ENCODE data around the gene VSTM2B. TPM values are rescaled to one million over a fixed set of nuclear protein-coding genes. Genes with fewer than 3 reads are reported as not detected.
"Not testable (repeated sequence)": the region's sequence is repeated elsewhere in the genome, so short reads cannot be mapped to it uniquely, and the experiment has no call there.

Gene VSTM2B
- total RNA-seq, 1 donor from 2014 or later = not detected

- intact Hi-C loops (cut with micrococcal nuclease); H3K4me1 Mint-ChIP-seq; DNase-seq; H3K4me3 Mint-ChIP-seq; H3K36me3 Mint-ChIP-seq (ENCODE audit: low read depth); H3K9me3 Mint-ChIP-seq; H3K27ac Mint-ChIP-seq; H3K27me3 Mint-ChIP-seq: not testable (repeated sequence)
Measured at GRCh38 chr19:29545447-29545846, 19.7 kb downstream of the VSTM2B start.

DNA sequence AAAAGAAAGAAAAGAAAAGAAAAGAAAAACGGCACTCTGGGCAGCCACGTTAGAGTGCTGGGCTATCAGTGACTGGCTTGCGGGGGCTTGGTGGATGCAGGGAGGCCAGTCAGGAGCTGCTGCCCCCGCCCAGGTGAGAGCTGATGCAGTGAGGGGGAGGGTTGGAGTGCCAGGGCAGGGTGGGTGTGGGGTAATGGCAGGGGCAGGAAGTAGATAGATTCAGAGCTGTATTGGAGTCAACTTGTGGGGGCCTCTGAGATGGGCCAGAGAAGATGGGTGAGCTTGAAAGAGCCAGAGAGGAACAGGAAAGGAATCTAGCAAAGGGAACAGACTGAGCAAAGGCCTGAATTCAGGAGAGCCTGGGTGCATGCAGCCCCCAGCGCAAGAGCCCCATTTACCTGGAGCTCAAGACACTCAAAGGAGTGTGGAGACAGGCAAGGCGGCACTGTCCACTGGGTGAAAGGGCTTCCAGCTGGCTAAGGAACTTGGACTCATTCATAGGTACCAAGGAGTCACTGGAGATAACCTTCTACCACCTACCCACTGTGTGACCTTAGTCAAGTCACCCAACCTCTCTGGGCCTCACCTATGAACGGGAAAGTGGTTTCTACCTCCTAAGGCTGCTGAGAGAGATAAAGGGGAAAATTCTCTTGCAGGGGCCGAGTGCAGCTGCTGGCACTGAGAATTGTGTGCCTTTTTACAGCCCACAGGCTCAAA lies 20.2 kb downstream of the VSTM2B start:
- H3K9me3 Mint-ChIP-seq = no peaks in the 10 kb centered on the region
- H3K27me3 Mint-ChIP-seq = peaks cover 9% of the 10 kb centered on the region
- H3K4me3 Mint-ChIP-seq = no peak overlapping the region
- no peaks in the 10 kb centered on the region for H3K36me3 Mint-ChIP-seq (ENCODE audit: low read depth)
- H3K27ac Mint-ChIP-seq = no peak overlapping the region
- intact Hi-C loops (cut with micrococcal nuclease) = no loop called here
- no peak for DNase-seq
- H3K4me1 Mint-ChIP-seq = no peaks in the 10 kb centered on the region

GRCh38 chr19:29546583-29547190 lies 20.9 kb downstream of the VSTM2B start:
- Mint-ChIP-seq H3K27ac (no peak overlapping the region), H3K27me3 (peaks cover 9% of the 10 kb centered on the region), H3K36me3 (ENCODE audit: low read depth) (no peaks in the 10 kb centered on the region), H3K9me3 (no peaks in the 10 kb centered on the region), H3K4me1 (no peaks in the 10 kb centered on the region), H3K4me3 (no peak overlapping the region)
- DNase-seq = no peak
- intact Hi-C loops (cut with micrococcal nuclease) = no loop called here

DNA sequence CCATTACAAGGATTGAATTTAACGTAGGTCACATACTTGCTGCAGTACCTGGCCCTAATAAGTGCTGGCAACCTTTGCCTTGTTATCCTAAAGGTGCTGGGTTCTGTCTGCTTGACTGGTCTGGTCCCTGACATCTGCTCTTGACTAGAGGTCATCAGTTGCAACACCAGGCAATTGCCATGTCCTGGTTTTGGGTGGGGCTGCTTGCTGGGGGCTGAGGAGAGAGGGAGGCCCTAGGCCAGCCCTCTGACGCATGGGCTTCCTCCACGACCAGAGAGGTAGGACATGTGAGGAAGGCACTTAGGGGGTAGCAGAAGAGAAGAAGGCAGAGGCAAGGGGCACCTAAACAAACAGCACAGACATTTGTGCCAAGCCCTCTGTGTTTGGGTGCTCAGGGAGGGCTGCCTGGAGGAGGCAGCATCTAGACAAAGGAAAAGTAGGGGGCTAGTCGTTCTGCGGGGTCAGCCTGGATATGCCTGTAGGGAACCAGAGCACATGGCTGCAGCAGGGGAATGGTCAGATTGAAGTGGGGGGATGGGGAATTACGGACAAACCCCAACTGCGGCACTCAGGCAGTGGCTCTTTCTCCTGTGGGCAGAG lies 21.7 kb downstream of the VSTM2B start:
- no peaks in the 10 kb centered on the region for H3K36me3 Mint-ChIP-seq (ENCODE audit: low read depth)

GRCh38 chr19:29547981-29548380 lies 22.2 kb downstream of the VSTM2B start:
- H3K9me3 Mint-ChIP-seq = no peaks in the 10 kb centered on the region
- peaks cover 9% of the 10 kb centered on the region for H3K27me3 Mint-ChIP-seq
- no peaks in the 10 kb centered on the region for H3K4me1 Mint-ChIP-seq
- DNase-seq = no peak
- H3K27ac Mint-ChIP-seq = no peak overlapping the region
- no peaks in the 10 kb centered on the region for H3K36me3 Mint-ChIP-seq (ENCODE audit: low read depth)
- H3K4me3 Mint-ChIP-seq = no peak overlapping the region
- intact Hi-C loops (cut with micrococcal nuclease) = no loop called here

More for the DNA sequence above, 21.7 kb downstream of the VSTM2B start:
- Mint-ChIP-seq H3K4me1 (no peaks in the 10 kb centered on the region), H3K27me3 (peaks cover 9% of the 10 kb centered on the region), H3K27ac (no peak overlapping the region), H3K4me3 (no peak overlapping the region), H3K9me3 (no peaks in the 10 kb centered on the region)
- no peak for DNase-seq
- intact Hi-C loops (cut with micrococcal nuclease) = no loop called here

- Mint-ChIP-seq H3K4me3 (no peak overlapping the region), H3K9me3 (peaks cover 2% of the 10 kb centered on the region), H3K36me3 (ENCODE audit: low read depth) (no peaks in the 10 kb centered on the region), H3K27me3 (peaks cover 9% of the 10 kb centered on the region), H3K27ac (no peak overlapping the region), H3K4me1 (no peaks in the 10 kb centered on the region)
- intact Hi-C loops (cut with micrococcal nuclease) = no loop called here
- no peak for DNase-seq
Measured at GRCh38 chr19:29548483-29549085, 22.8 kb downstream of the VSTM2B start.

- Mint-ChIP-seq H3K4me1 (no peaks in the 10 kb centered on the region), H3K27ac (no peak overlapping the region), H3K27me3 (peaks cover 10% of the 10 kb centered on the region), H3K36me3 (ENCODE audit: low read depth) (no peaks in the 10 kb centered on the region), H3K4me3 (no peak overlapping the region), H3K9me3 (peaks cover 6% of the 10 kb centered on the region)
- DNase-seq = no peak
- intact Hi-C loops (cut with micrococcal nuclease) = no loop called here
Measured at GRCh38 chr19:29549105-29550070, 23.6 kb downstream of the VSTM2B start.

DNA sequence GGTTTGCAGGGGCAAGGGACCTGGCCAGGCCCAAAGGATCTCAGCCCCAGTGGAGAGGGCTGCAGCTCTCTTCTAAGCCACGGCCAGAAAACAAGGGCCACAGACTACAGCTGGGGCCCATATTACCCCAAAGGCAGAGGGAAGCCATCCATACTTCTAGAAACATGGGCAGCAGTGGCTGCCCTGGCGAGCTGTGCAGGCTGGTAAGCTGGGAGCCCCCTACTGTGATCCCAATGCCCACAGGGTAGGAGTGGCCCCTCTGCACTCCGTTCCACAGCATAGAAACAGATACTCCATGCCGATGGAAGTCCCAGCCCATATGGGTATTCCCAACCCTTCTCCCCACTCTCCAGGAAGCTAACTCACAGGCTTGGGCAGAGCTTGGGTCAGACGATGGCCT lies 25.1 kb downstream of the VSTM2B start:
- Mint-ChIP-seq H3K27ac (no peak overlapping the region), H3K9me3 (peaks cover 14% of the 10 kb centered on the region), H3K36me3 (ENCODE audit: low read depth) (no peaks in the 10 kb centered on the region), H3K4me1 (no peaks in the 10 kb centered on the region), H3K4me3 (no peak overlapping the region), H3K27me3 (peaks cover 22% of the 10 kb centered on the region)
- intact Hi-C loops (cut with micrococcal nuclease) = no loop called here
- DNase-seq = no peak

DNA sequence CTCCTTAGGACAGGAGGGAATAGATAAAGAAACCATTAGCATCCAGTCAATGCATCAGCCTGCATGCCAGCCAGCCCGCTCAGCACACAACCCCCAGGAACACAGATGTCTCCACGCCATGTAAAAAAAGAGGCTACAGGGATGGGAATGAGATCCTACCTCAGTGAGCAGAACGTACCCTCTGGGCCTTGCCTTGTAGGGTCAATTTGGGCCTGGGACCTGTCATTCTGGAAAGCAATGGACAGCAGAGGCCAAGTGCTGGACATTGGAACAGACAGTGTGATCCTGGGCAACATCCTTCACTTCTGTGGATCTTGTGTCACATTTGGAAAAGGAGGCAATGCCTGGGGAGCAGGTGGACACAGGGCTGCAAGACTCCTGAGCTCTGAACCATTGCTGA lies 26.0 kb downstream of the VSTM2B start:
- H3K9me3 Mint-ChIP-seq = peaks cover 21% of the 10 kb centered on the region

GRCh38 chr19:29552454-29553280 lies 26.9 kb downstream of the VSTM2B start:
- H3K27ac Mint-ChIP-seq = no peak overlapping the region
- no peaks in the 10 kb centered on the region for H3K4me1 Mint-ChIP-seq
- DNase-seq = no peak
- no peaks in the 10 kb centered on the region for H3K36me3 Mint-ChIP-seq (ENCODE audit: low read depth)
- H3K4me3 Mint-ChIP-seq = no peak overlapping the region
- H3K9me3 Mint-ChIP-seq = peaks cover 21% of the 10 kb centered on the region
- H3K27me3 Mint-ChIP-seq = peaks cover 22% of the 10 kb centered on the region
- intact Hi-C loops (cut with micrococcal nuclease) = no loop called here

More for the DNA sequence above, 26.0 kb downstream of the VSTM2B start:
- no peak for DNase-seq
- Mint-ChIP-seq H3K36me3 (ENCODE audit: low read depth) (no peaks in the 10 kb centered on the region), H3K4me1 (no peaks in the 10 kb centered on the region), H3K27ac (no peak overlapping the region), H3K4me3 (no peak overlapping the region), H3K27me3 (peaks cover 27% of the 10 kb centered on the region)
- intact Hi-C loops (cut with micrococcal nuclease) = no loop called here

DNA sequence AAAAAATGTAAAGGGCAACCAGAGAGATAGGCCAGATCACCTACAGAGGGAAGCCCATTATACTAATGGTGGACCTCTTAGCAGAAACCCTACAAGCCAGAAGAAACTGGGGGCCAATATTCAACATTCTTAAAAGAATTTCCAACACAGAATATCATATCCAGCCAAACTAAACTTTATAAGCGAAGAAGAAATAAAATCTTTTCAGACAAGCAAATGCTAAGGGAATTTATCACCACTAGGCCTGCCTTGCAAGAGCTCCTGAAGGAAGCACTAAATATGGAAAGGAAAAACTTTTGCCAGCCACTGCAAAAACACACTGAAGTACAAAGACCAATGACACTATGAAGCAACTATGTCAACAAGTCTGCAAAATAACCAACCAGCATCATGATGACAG lies 28.4 kb downstream of the VSTM2B start:
- Mint-ChIP-seq H3K27me3 (peaks cover 22% of the 10 kb centered on the region), H3K4me1 (no peaks in the 10 kb centered on the region), H3K9me3 (peaks cover 28% of the 10 kb centered on the region), H3K4me3 (no peak overlapping the region), H3K27ac (no peak overlapping the region), H3K36me3 (ENCODE audit: low read depth) (no peaks in the 10 kb centered on the region)
- intact Hi-C loops (cut with micrococcal nuclease) = no loop called here
- DNase-seq = no peak

GRCh38 chr19:29559110-29559509 lies 33.3 kb downstream of the VSTM2B start:
- intact Hi-C loops (cut with micrococcal nuclease); DNase-seq; H3K27ac Mint-ChIP-seq; H3K4me3 Mint-ChIP-seq; H3K4me1 Mint-ChIP-seq; H3K36me3 Mint-ChIP-seq (ENCODE audit: low read depth): not testable (repeated sequence)
- H3K9me3 Mint-ChIP-seq = peaks cover 29% of the 10 kb centered on the region
- H3K27me3 Mint-ChIP-seq = peaks cover 26% of the 10 kb centered on the region

GRCh38 chr19:29559743-29560142 lies 33.9 kb downstream of the VSTM2B start:
- no peaks in the 10 kb centered on the region for H3K36me3 Mint-ChIP-seq (ENCODE audit: low read depth)
- intact Hi-C loops (cut with micrococcal nuclease) = no loop called here
- peaks cover 29% of the 10 kb centered on the region for H3K9me3 Mint-ChIP-seq
- H3K27me3 Mint-ChIP-seq = peaks cover 25% of the 10 kb centered on the region
- no peak overlapping the region for H3K4me3 Mint-ChIP-seq
- no peak for DNase-seq
- peaks cover 4% of the 10 kb centered on the region for H3K4me1 Mint-ChIP-seq
- no peak overlapping the region for H3K27ac Mint-ChIP-seq

Measured in activated CD4-positive, alpha-beta T cell treated with anti-CD3 and anti-CD28 coated beads, Interleukin-2, amount 10 ng/mL, durations not matched to agents 24 days and 14 days (primary cell).